NCI-H69 (cell line): ENCODE results near the gene MIEF2.
A peak's percentile ranks its signal among the peaks of the same experiment; 100 is the strongest.

Experiments
- DNase-seq: peaks from one replicate; lab custom pipeline; 2025; lab: John Stamatoyannopoulos, UW

The MIEF2 gene

DNA sequence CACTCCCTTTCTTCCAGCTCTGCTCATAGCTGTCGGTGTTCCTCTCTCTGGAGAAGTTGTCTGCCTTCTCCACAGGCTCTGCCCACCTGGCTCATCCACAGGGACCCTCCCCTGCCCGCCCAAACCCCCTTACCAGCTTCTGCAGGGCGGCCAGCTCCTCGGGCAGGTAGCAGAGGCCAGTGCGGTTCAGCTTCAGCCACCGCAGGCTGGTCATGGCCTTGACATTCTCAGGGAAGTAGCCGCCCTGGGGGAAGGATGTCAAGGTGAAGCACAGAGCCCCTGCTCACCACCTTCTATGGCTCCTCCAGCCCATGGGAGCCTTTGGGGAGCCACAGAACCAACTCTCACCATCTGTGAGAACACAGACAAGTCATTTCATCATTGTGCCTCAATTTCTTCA, 3.7 kb upstream of the MIEF2 start:
- no peak for DNase-seq

DNA sequence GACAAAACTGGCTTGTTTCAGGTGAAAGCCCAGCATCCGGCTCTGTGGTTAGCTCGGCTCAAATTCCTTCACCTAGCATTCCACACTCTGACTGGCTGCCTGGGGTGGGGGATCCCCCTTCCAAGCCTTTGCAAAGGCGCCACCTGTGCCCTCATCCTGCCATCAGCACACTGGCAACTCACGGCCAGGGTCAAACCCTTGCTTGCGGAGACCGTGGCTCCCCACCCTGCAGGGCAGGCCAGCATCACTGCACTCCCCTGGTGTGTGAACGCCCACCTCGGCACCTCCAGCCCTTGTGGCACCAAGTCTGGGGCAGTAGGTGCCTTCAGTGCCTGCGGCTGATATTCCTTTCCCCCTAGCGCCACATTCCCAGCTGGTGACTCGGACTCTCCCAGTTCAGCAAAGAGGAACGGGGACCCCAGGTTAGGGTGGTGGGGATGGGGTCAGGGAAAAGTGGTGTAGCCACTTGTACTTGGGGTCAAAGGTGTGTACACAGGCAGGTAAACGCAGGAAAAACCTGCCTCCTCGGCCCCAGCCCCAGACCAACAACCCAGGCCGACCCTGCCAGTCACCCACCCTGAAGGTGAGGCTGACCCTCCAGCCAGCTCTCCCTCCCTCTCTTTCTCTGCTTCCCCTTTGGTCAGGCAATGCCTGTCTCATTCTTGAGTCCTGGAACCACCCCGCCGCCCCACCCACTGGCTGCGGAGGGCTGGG, 3.0 kb upstream of the MIEF2 start:
- DNase-seq = peak; percentile 34

DNA sequence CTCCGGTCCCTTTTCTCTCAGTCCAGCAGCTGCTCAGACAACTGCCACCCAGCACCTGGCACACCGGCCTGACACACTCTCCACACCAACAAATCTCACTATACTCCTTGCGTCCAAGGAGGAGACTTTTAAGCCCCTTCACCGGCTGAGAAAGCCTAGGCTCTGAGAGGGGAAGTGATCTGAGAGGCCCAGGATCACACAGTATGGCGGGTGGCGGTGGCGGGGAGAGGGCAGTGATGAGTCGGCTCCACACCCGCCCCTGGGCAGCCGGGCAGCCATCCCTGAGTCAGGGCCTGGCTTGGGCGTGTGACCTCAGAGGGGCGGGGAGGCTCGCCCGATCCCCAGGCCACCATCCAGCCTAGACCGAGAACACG, 2.5 kb upstream of the MIEF2 start:
- peak; percentile 34 for DNase-seq

DNA sequence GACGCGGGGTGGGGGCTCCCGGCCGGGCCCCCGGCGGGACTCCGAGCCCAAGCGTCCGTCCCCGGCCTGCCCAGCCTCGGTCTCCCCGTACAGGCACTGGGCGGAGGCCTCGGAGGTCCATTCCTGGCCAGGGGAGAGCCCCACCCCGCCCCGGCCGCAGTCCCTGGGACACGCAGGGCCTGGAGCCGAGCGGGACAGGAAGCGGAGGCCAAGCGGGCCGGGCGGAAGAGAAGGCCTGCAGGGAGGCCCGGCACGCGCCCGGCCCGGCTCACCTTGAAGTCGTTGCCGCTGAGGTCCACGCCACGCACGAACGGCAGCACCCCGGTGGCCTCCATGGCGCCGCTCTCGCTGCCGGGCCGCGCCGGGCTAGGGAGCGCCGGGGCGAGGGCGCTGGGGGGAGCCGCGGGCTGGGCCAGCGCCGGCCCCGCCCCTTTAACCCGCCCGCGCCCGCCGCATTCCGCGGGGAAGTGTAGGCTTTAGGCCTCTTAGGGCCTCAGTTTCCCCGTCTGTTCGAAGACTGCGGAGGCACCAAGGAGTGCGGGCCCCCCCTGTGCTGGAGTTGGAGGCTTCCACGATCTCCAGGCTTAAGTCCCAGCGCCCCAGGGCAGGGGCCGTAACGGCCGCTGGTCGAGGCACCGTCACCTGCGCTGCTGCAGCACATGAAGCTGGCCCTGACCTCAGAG, 2.0 kb upstream of the MIEF2 start, which contains the start of gene FLII:
Gene FLII, minus strand, starts transcription at position 383 of the 683 bp plus-strand sequence. Its CDS starts 48 bp downstream, at position 335.
- DNase-seq = peak; percentile 47

DNA sequence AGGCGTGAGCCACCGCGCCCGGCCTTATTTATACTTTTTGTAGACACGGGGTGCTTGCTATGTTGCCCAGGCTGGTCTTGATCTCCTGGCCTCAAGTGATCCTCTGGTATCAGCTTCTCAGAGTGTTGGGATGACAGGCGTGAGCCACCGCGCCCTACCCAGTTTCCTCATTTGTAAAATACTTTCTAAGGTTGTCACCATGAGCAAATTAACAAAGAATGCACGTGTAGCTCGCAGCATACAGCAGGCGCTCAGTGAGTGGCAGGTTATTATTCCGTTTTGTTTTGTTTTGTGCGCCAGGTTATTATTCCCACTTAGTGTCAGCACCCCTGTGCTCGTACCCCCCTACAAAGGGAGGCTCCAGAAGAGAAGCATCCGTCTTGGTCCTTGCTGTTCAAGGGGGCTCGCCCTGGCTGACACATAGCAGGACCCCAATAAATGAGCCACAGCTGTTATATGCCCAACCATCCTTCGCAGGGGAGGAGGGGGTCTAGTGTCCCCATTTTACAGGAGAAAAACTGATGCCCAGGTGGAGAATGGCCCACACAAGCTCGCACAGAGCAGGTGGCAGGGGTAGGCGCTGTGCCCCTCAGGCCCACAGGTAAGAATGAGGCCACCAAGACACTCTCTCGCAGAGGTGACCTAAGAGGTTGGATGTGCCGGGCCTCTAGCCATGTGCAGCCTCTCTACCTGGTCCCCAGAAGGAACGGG, 686 bp upstream of the MIEF2 start:
- DNase-seq = no peak

DNA sequence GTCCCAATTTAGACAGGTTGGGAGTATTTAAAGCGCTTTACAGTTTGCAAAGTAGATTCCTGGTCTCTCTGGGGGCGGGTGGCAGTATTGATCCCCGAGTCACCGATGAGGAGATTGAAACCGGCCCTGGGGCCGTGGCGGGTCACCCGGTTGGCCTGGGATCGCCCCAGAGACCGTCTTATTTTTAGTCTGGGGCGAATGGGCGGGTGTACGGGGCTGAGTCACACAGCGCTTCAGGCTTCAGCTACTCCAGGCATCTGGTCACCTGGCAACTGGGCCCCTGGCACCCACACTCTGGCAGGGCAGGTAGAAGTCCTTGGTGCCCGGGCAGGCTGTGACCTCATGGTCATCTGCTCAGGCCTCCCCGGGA, 669 bp downstream of the MIEF2 start:
- no peak for DNase-seq

DNA sequence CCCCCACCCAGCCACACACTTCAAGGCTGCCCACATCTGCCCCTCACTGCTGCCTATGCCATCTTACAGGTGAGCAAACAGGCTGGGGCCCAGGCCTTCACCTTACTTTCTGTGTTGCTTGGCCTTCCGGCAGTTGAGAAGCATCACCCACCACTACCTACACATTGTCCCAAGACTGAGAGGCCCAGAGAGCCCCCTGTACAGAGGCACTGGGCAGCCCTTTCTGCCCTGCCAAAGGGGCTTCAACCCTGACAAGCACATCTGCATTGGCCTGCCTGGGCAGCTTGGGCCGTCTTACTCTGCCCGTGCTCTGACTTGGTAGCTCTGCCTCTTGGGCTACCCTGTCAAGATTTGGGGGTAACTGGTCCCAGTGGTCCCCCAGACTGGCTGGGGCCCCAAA, 1.2 kb downstream of the MIEF2 start:
- DNase-seq = no peak

DNA sequence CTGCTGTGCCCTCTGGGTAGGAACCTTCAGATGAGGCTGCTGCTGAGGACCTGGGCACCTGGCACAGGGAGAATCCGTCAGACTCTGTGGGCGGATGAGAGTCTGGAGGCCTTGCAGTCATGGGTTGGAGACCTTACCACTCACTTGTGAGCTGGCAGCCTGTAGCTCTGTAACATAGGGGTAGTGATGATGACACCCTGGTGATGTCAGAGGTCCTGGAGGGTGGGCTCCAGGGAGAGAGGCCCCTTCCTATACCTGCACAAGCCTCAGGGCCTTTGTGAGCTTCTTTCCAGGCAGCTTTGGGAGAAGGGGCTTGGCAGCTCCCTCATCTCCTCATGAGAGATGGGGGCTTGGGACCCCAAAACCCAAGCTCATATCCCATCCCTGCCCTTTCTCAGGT, 1.6 kb downstream of the MIEF2 start:
- DNase-seq = no peak

DNA sequence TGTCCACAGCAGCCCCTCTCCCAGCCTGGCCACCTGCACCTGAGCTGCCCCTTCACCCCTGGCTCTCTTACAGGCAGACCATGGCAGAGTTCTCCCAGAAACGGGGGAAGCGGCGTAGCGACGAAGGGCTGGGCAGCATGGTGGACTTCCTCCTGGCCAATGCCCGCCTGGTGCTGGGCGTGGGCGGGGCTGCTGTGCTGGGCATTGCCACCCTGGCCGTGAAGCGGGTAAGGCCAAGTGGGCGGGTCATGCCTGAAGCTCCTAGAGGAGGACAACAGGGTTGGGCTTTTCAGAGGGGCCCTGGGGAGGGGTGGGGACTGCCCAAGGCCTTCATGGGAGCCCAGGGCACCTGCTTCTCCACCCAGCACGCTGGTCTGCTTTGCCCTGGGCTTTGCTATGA, 2.2 kb downstream of the MIEF2 start:
- no peak for DNase-seq

DNA sequence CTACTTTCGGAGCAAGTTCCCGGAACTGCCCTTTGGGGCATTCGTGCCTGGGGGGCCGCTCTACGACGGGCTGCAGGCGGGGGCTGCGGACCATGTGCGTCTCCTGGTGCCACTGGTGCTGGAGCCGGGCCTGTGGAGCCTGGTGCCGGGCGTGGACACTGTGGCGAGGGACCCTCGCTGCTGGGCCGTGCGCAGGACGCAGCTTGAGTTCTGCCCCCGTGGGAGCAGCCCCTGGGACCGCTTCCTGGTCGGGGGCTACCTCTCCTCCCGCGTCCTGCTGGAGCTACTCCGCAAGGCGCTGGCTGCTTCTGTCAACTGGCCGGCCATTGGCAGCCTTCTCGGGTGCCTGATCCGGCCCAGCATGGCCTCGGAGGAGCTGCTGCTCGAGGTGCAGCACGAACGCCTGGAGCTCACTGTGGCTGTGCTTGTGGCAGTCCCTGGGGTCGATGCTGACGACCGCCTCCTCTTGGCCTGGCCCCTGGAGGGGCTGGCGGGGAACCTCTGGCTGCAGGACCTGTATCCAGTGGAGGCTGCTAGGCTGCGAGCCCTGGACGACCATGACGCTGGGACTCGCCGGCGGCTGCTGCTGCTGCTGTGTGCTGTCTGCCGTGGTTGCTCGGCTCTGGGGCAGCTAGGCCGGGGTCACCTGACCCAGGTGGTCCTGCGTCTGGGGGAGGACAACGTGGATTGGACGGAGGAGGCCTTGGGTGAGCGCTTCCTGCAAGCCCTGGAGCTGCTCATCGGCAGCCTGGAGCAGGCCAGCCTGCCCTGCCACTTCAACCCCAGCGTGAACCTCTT, 3.6 kb downstream of the MIEF2 start:
- DNase-seq = no peak

DNA sequence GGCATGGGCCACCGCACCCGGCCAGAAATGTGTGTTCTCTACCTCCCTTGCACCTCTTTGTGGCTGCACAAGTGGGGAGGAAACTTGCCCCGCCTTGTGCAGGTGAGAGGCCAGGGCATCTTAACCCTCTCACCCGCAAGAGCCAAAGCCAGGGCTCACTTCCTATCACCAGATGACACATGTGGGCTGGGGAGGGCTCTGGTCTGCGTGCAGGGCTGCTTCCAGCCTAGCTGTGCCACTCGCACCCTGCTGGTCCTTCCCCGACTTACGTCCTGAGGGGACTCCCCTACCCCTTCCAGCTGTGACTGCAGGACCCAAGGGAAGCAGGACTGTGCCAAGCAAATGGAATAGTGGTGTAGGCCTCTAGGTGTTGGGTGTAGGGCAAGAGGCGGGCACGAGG, 6.9 kb downstream of the MIEF2 start:
- DNase-seq = no peak

DNA sequence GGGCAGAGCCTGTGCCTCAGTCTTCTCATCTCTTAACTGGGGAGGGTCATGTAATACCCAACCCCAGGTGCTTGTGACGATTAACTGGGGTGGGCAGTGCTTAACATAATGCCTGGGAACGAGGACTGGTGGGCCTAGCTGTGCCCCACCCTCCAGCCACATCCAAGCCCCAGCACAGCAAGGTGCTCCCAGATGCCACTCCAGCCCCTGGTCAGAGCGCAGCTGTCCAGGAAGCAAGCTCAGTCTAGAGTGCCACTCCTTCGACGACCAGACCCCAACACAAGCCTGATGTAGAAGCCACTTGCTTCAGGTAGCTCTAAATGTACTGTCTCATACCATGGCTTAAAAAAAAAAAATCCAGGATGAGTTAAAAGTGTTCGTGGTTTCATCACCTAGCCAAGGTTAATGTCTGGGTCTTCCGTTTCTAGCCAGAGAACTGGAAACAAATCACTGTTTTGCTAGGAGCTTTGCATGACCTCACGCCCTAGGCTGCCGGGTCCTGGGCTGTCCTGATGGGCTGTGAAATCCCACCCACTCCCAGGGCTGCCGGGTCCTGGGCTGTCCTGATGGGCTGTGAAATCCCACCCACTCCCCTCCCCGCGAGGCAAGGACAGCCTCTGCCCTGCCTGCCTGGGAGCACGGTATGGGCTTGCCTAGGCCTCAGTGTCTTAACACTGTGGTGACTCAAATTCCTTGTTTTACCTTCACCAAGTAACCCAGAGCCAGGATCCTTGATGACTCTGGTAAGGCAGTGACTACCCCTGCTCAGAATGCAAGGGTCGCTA, 7.7 kb downstream of the MIEF2 start:
- no peak for DNase-seq

DNA sequence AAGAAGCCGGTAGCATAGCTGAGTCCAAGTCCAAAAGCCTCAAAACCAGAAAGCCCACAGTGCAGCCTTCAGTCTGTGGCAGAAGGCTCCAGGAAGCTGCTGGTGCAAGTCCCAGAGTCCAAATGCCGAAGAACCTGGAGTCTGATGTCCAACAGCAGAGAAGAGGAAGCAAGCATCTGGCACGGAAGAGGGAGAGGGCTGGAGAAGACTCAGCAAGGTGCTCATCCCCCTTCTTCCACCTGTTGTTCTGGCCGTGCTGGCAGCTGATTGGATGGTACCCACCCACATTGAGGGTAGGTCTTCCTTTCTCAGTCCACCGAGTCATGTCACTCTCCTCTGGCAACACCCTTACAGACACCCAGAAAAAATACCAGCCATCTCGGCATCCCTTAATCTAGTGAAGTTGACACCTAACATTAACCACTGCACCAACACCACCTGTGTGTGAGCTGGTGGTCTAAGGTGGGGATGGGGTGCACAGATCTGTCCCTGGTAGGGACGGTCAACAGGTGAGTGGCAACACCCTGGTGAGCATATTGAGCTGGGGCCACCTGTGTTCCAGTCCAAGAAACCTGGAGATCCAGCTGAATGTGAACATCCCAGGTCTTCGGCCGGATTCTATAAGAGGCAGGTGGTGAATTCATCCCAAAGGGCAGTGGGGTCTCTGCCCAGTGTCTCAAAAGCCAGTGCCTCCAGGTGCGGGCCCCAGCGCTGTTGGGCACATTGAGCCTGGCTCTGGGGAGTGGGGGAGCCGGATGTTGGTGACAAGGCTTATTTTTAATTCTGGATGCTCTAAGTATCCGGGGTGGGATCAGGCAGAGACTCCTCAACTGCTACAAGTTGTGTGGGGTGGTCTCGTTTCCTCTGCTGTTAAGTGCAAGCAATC, 9.8 kb downstream of the MIEF2 start:
- no peak for DNase-seq

DNA sequence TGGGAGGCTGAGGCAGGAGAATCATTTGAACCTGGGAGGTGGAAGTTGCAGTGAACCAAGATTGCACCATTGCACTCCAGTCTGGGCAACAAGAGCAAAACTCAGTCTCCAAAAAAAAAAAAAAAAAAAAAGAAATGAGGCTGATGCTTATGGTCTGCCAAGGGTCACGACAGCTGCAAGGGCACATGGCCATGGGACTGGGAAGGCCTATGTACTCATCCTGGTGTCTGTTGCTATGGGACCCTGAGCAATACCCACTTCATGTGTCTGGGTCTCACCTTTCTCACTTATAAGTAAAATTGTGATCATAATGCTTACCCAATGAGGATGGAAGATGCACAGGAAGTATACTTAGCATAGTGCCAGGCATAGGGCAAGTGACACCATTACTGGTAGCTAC, 16.6 kb downstream of the MIEF2 start:
- DNase-seq = no peak

DNA sequence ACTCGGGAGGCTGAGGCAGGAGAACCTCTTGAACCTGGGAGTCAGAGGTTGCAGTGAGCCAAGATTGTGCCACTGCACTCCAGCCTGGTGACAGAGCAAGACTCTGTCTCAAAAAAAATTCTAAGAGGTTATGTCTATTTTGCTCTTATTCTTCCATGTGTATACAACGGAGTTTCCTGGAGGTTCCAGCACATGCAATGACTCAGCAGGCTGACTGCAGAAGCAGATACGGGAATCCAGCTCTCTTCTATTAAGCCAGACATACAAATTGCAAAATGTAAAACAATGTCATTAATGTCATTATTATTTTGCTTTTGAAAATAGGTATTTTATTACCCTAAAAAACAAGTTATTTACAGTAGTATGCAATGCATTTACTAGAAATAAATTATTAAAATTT, 18.4 kb downstream of the MIEF2 start:
- DNase-seq = no peak

DNA sequence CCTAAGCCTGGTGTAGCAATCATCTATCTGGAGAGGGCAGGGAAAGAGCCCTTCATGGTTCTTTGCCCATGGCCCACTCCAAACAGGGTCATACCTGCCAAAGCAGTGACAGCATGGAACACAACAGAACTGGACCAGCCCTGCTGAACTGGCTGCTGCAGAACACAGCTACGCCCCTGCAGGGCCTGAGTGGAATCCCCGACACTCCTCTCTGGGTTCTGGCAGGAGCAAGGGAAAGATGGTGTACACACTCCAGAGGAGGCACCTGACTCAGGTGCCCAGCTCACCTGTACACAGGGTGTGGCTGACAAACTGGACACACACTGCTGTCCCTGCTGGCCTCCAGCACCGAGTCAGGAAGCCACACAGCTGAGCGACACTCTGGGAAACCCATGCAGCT, 19.8 kb downstream of the MIEF2 start:
- DNase-seq = no peak

DNA sequence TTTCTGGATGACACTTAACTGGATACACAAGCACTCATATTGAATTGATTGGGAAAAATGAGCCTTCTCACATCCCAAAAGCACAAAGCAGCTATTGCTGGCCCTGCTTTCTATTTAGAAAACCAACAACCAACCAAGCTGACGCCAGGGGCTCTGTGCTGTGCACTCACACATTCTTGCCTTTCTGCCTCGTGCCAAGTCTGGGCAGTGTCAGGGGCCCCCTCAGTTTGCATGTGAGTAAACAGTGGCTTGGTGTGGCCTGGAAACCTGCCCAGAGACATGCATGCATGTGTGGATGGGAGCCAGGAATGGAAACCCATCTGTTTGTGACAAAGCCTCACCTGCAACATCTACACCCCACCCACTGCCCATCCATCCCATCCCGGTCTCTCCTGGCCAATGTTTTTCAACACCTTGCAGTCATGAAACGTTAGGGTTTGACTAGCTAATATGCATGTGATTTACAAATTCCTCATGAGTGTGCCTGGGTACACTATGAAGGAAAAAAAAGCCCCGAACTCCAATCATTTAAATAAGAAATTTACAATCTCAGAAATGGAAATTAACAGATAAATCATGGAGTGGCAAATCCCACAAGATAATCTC, 20.4 kb downstream of the MIEF2 start:
- DNase-seq = peak; percentile 3

DNA sequence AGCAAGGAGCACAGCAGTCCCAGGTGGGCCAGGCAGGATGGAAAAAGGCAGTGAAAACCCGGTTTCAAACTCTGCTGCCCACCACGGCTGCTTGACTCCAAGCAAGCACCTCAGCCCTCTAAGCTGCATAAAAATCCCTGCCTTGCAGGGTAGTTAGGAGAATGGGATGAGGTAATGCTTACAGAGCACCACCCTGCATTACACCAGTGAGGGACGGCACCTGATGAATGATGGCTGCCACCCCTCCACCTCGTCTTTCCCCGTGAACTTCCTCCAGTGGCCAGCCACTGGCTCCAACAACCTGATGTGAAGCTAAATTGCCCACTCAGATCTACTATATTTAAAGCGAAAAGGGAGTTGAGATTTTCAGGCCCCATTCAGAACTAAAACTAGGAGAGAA, 21.3 kb downstream of the MIEF2 start:
- no peak for DNase-seq

DNA sequence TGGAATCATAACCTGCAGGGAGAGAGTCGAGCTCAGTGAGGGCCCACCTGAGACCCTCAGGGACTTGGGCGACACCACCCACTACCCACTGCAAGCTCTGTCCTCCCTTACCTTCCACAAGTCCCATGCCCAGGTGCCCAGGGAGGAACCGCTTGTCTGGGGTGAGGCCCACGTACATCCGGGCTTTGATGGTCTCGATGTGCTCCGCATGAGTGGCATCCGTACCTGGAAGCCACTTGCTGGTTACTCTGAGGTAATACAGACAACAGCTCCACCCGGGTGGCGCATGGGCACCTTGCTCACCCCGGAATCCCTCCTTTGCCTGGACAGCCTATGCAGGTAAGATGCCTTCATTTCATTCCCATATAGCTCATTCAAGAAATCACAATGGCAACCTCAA, 24.8 kb downstream of the MIEF2 start:
- DNase-seq = no peak
